NCI-H446 treated with DMSO at 0.1 percent for 48 hours (cell line): ENCODE data around the gene GPR15.

Experiments used
- DNase-seq: peaks from one replicate; lab custom pipeline; 2025; lab: John Stamatoyannopoulos, UW

GPR15 gene

GRCh38 chr3:98531622-98532274 lies at the start of gene GPR15:
Gene GPR15 (plus strand): TSS chr3:98531978. CDS start chr3:98532034, 56 bp downstream.
- no peak for DNase-seq

GRCh38 chr3:98482717-98483482 lies 48.9 kb upstream of the GPR15 start:
- no peak for DNase-seq

GRCh38 chr3:98483626-98484025 lies 48.2 kb upstream of the GPR15 start:
- DNase-seq = no peak

GRCh38 chr3:98497381-98497780 lies 34.4 kb upstream of the GPR15 start, which contains the start of gene OR5K2:
Gene OR5K2 (plus strand): TSS chr3:98497681. CDS start chr3:98497681, 0 bp downstream.
- no peak for DNase-seq

DNA sequence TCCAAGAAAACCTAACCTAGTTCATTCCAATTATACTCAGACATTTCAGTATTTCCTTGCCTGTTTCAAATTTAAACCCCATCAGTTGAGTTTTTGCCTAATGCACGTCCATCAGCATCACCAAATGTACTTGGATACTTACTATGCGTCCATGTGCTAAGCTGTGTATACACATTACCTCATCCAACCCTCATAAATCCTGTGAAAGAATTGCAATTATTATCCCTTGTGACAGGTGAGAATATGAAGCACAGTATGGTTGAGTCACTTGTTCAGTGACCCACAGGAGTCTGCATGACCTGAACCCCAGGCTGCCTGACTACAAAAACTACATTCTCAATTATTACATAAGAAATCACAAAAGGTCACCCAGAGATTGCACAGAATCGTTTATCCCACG lies 31.8 kb upstream of the GPR15 start:
- DNase-seq = no peak

- DNase-seq = no peak
These were observed 30.5 kb upstream of the GPR15 start for GRCh38 chr3:98501270-98501669.

DNA sequence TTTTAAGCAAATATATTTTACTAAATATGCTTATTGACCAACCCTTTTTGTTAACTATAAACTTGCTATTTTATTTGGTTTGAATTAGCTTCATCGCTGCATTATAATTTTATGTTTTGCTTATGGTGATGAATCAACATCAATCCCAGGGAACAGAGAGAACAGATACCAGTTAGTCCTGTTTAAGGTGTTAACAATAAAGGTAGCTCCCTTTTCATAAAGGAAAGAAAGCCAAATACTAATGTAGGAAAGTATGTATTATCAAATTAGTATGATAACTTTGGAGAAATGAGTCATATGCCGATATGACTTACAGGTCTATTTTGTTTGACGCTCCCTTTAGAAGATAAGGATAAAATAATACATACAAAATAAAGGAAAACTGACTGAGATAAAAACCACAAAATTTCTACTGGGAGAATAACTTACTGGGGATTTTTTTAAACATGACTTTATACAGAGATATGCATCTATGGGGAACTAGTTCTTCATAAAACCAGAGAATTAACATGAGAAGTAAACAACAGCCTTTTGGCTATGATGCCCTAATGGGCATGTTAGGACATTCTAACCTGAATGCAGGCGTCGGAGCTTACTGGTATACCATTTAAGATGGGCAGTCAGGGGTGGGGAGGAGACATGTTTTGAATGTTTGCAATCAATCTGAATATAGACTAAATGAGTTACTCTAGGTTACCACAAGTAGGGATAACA lies 29.8 kb upstream of the GPR15 start:
- no peak for DNase-seq

- no peak for DNase-seq
These were observed 27.2 kb upstream of the GPR15 start for GRCh38 chr3:98504539-98504938.

GRCh38 chr3:98508582-98508981 lies 23.2 kb upstream of the GPR15 start:
- DNase-seq = no peak

DNA sequence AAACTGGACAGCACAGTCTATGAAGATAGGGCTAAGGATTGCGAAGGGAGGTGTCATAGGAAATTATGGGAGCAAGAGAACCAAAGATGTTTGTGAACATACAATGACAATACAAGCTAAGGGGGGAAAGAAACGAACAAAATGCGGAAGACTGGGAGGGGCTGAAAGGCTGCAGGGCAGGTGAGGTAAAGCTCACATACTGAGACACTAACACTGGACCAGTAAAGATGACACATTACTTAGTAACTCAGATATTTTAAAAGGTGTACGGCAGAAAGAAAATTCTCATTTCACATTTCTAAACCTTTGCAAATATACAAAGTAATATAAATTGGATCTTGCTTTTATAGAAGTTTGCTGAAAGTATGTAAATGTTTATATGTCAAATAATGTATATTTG lies 19.2 kb upstream of the GPR15 start:
- DNase-seq = no peak

GRCh38 chr3:98513091-98513511 lies 18.7 kb upstream of the GPR15 start:
- DNase-seq = no peak

GRCh38 chr3:98513736-98514135 lies 18.0 kb upstream of the GPR15 start:
- DNase-seq = no peak

DNA sequence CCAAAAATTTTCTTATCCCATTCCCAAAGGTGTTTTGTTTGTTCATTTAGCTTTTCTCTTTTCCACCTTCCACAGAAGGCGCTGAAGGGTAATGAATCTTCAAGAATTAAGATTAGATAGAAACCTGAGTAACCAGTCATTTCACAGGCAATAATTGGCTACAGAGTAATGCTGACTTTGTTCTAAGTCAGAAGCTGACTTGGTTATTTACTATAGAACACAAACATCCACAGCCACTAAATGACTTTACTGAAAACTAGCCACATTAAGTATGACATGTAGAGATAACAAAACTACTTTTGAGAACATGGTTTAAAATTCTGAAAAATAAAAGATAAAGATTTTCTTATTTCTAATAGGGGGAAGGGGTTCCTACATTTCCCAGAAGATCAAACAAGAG lies 16.8 kb upstream of the GPR15 start:
- no peak for DNase-seq

GRCh38 chr3:98518816-98519215 lies 13.0 kb upstream of the GPR15 start:
- no peak for DNase-seq

GRCh38 chr3:98519351-98519750 lies 12.4 kb upstream of the GPR15 start:
- no peak for DNase-seq

GRCh38 chr3:98521897-98522543 lies 9.8 kb upstream of the GPR15 start:
- peak; percentile 8 for DNase-seq

- peak; percentile 92 for DNase-seq
These were observed 9.1 kb upstream of the GPR15 start, which contains the start of gene CLDND1 for GRCh38 chr3:98522544-98523281. Gene CLDND1 (minus strand): TSS chr3:98522902. CDS start chr3:98521424, 1,478 bp downstream.

- no peak for DNase-seq
These were observed 6.3 kb upstream of the GPR15 start for GRCh38 chr3:98525494-98525893.

- no peak for DNase-seq
These were observed 3.1 kb upstream of the GPR15 start for GRCh38 chr3:98528474-98529346.

DNA sequence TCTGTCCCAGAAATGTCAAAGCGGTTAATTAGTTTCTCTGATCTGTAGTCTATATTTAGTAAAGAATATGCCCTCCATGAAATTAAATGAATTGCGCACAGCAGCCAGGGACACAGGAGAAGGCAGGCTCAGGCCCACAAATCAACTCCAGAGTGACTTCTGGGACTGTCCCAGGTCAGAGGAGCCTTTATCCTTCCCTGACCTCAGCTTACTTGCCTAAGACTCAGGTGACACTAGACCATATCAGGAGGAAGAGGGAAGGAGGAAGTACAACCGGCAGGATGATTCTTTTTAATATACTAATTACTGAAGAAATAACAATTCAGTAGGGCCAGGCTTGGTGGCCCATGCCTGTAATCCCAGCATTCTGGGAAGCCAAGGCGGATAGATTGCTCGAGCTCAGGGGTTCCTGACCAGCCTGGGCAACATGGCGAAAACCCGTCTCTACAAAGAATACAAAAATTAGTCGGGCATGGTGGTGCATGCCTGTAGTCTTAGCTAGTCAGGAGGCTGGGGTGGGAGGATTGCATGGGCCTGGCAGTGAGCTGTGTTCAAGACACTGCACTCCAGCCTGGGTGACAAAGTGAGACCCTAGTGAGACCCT lies 1.8 kb upstream of the GPR15 start:
- no peak for DNase-seq
